HCT116 (cell line): ENCODE data around the gene TMEM59L.

Experiments
- CEBPB ChIP-seq: IDR thresholded peaks from 2 replicates; pipeline ENCODE4 v1.6.1; 2012; ENCODE audit warnings: low read depth
- EZH2 ChIP-seq: fragments of 200-600 bp; sonication (generic); IDR thresholded peaks from 2 replicates; pipeline ENCODE4 v1.6.1; 2017; ENCODE audit warnings: antibody characterized with exemption, mixed run types
- JUND ChIP-seq: IDR thresholded peaks from 2 replicates; pipeline ENCODE4 v1.6.1; 2012
- MAX ChIP-seq: IDR thresholded peaks from 2 replicates; pipeline ENCODE4 v1.6.1; 2012
- SIN3A ChIP-seq: IDR thresholded peaks from 2 replicates; pipeline ENCODE4 v1.6.1; 2012; ENCODE audit warnings: low read depth
- SP1 ChIP-seq: IDR thresholded peaks from 2 replicates; pipeline ENCODE4 v1.6.1; 2012; ENCODE audit warnings: low read depth
- ZBTB33 ChIP-seq: IDR thresholded peaks from 2 replicates; pipeline ENCODE4 v1.6.1; 2011; ENCODE audit warnings: mild to moderate bottlenecking, low read length, moderate library complexity; ENCODE audit not compliant: insufficient replicate concordance; ENCODE audit errors: extremely low read depth
- ZNF274 ChIP-seq: fragments of 200-500 bp; sonication (Bioruptor generic); IDR thresholded peaks from 2 replicates; pipeline ENCODE4 v1.6.1; 2014; ENCODE audit warnings: mild to moderate bottlenecking, low read depth, low read length, inconsistent platforms
- TF ChIP-seq, protein P1 (sequence below), 3 experiments: fragments of 200-600 bp in 1 of 3; sonication (generic) in 1 of 3; IDR thresholded peaks in 2 of 3; conservative IDR thresholded peaks in 1 of 3; 2 replicates each; pipeline ENCODE4 v1.5.1; 2012 to 2017; ENCODE audit warnings: low read depth in 2 of 3, low read length in 2 of 3, antibody characterized with exemption in 1 of 3, borderline replicate concordance in 1 of 3, control low read depth in 1 of 3, mild to moderate bottlenecking in 1 of 3, mixed read lengths in 1 of 3, mixed run types in 1 of 3, moderate library complexity in 1 of 3; ENCODE audit not compliant: insufficient read depth in 1 of 3

DNA sequence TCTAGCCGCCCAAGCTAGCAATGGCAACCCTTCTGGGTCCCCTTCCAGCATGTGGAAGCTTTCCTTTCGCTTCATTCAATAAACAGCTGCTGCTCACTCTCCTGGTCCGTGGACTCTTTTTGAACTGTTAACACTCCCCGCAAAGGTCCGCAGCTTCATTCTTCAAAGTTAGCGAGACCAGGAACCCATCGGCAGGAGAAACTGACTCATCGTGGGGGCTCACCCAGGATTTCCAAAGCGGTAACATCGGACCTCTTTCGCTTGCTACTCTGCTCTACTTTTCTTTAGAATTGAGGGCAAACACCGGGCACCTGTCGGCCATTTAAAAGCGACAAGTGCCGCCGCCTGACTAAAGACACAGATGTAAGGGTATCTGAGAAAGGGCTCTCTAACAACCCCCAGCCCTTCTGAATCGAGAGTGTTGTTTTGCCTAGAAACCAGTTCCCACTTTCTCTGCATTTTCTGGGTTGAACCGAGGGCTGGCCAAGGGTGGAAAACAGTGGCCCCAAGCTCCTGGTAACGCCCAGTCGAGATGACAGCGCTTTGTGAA is 35.2 kb upstream of the TMEM59L start:
- TF ChIP-seq, protein P1, sequence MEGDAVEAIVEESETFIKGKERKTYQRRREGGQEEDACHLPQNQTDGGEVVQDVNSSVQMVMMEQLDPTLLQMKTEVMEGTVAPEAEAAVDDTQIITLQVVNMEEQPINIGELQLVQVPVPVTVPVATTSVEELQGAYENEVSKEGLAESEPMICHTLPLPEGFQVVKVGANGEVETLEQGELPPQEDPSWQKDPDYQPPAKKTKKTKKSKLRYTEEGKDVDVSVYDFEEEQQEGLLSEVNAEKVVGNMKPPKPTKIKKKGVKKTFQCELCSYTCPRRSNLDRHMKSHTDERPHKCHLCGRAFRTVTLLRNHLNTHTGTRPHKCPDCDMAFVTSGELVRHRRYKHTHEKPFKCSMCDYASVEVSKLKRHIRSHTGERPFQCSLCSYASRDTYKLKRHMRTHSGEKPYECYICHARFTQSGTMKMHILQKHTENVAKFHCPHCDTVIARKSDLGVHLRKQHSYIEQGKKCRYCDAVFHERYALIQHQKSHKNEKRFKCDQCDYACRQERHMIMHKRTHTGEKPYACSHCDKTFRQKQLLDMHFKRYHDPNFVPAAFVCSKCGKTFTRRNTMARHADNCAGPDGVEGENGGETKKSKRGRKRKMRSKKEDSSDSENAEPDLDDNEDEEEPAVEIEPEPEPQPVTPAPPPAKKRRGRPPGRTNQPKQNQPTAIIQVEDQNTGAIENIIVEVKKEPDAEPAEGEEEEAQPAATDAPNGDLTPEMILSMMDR (IDR thresholded peaks at IDR 0.05 in 2 of 3, conservative IDR thresholded peaks at IDR 0.05 in 1 of 3; ENCODE audit: borderline replicate concordance in 1 of 3, insufficient read depth in 1 of 3, low read depth in 2 of 3, low read length in 2 of 3), result no peak
- TF ChIP-seq EZH2 (no peak), ZBTB33 (no peak), ZNF274 (no peak), SP1 (no peak), JUND (no peak), MAX (no peak), SIN3A (no peak), CEBPB (no peak)
